RWPE2 (cell line): ENCODE results near the gene SH3TC2.
A peak's percentile ranks its signal among the peaks of the same experiment; 100 is the strongest.

Experiments used
- ATAC-seq: fragments of 200-7000 bp; cut with Tn5 transposase; 3 replicates; pipeline ENCODE4 v1.9.1; 2021; ENCODE audit warnings: low read depth
- DNase-seq: peaks from one replicate; pipeline ENCODE4 v3.0.0-alpha.2; 2020; ENCODE audit warnings: low spot score
- H3K27ac ChIP-seq: fragments of 450-650 bp; 2 replicates; pipeline ENCODE4 v1.5.1; 2017; ENCODE audit warnings: mild to moderate bottlenecking; ENCODE audit not compliant: poor library complexity, severe bottlenecking
- H3K27me3 ChIP-seq: fragments of 250-450 bp; sonication (Bioruptor Pico); 2 replicates; pipeline ENCODE4 v1.5.1; 2021; ENCODE audit warnings: mild to moderate bottlenecking, moderate library complexity; ENCODE audit not compliant: insufficient read depth, poor library complexity, severe bottlenecking
- H3K36me3 ChIP-seq: fragments of 250-450 bp; sonication (Bioruptor Pico); 2 replicates; pipeline ENCODE4 v1.5.1; 2020; ENCODE audit warnings: low read depth, mild to moderate bottlenecking, moderate library complexity
- H3K4me1 ChIP-seq: fragments of 250-450 bp; sonication (Bioruptor Pico); 2 replicates; pipeline ENCODE4 v1.5.1; 2021; ENCODE audit warnings: mild to moderate bottlenecking, moderate library complexity; ENCODE audit not compliant: insufficient read depth, poor library complexity, severe bottlenecking
- H3K4me3 ChIP-seq: fragments of 250-450 bp; sonication (Bioruptor Pico); 2 replicates; pipeline ENCODE4 v1.5.1; 2021; ENCODE audit warnings: mild to moderate bottlenecking, moderate library complexity; ENCODE audit not compliant: severe bottlenecking
- H3K9me3 ChIP-seq: fragments of 250-450 bp; sonication (Bioruptor Pico); 2 replicates; pipeline ENCODE4 v1.5.1; 2021; ENCODE audit warnings: mild to moderate bottlenecking, moderate library complexity; ENCODE audit not compliant: severe bottlenecking
- CTCF ChIP-seq: fragments of 450-650 bp; IDR thresholded peaks from one replicate; pipeline ENCODE4 v1.5.1; 2017; ENCODE audit warnings: mild to moderate bottlenecking, moderate library complexity; ENCODE audit not compliant: poor library complexity, severe bottlenecking

The SH3TC2 gene

GRCh38 chr5:149072376-149072775, 9.5 kb upstream of the SH3TC2 start:
- no peaks in the 10 kb centered on the region for H3K9me3 ChIP-seq
- H3K36me3 ChIP-seq: no peaks in the 10 kb centered on the region
- peak; percentile 33; the same call in 1 of the 3 replicates for ATAC-seq
- H3K27ac ChIP-seq: peak overlapping the region; percentile 78
- H3K4me3 ChIP-seq: no peak overlapping the region
- no peaks in the 10 kb centered on the region for H3K27me3 ChIP-seq
- no peak for DNase-seq
- no peak for TF ChIP-seq CTCF
- H3K4me1 ChIP-seq: peaks cover 34% of the 10 kb centered on the region

GRCh38 chr5:149071756-149072155, 8.9 kb upstream of the SH3TC2 start:
- Histone ChIP-seq H3K27me3 (no peaks in the 10 kb centered on the region), H3K36me3 (no peaks in the 10 kb centered on the region), H3K9me3 (no peaks in the 10 kb centered on the region), H3K4me1 (peaks cover 34% of the 10 kb centered on the region), H3K27ac (peak overlapping the region; percentile 78), H3K4me3 (no peak overlapping the region)
- TF ChIP-seq CTCF: no peak
- DNase-seq: no peak
- peak; percentile 87 for ATAC-seq

GRCh38 chr5:149071216-149071615, 8.4 kb upstream of the SH3TC2 start:
- Histone ChIP-seq H3K9me3 (no peaks in the 10 kb centered on the region), H3K4me3 (no peak overlapping the region), H3K27ac (peak overlapping the region; percentile 78), H3K27me3 (no peaks in the 10 kb centered on the region), H3K36me3 (no peaks in the 10 kb centered on the region), H3K4me1 (peaks cover 34% of the 10 kb centered on the region)
- ATAC-seq: no peak
- no peak for TF ChIP-seq CTCF
- DNase-seq: no peak

- TF ChIP-seq CTCF: no peak
- Histone ChIP-seq H3K4me3 (no peak overlapping the region), H3K27ac (no peak overlapping the region), H3K36me3 (no peaks in the 10 kb centered on the region), H3K9me3 (no peaks in the 10 kb centered on the region), H3K27me3 (no peaks in the 10 kb centered on the region), H3K4me1 (peaks cover 34% of the 10 kb centered on the region)
- no peak for DNase-seq
- no peak for ATAC-seq
Observed at GRCh38 chr5:149069711-149070110, 6.8 kb upstream of the SH3TC2 start.

- no peak for TF ChIP-seq CTCF
- DNase-seq (no peak), ATAC-seq (no peak)
- H3K4me3 ChIP-seq: no peak overlapping the region
- H3K27me3 ChIP-seq: no peaks in the 10 kb centered on the region
- H3K36me3 ChIP-seq: no peaks in the 10 kb centered on the region
- peaks cover 43% of the 10 kb centered on the region for H3K4me1 ChIP-seq
- peak overlapping the region; percentile 99 for H3K27ac ChIP-seq
- H3K9me3 ChIP-seq: no peaks in the 10 kb centered on the region
Observed at GRCh38 chr5:149063896-149064478, 1.1 kb upstream of the SH3TC2 start.
